Osteocyte (in vitro differentiated cells): ENCODE measurements around the gene ARHGAP12. TPM values are rescaled to one million over a fixed set of nuclear protein-coding genes. Genes with fewer than 3 reads are reported as not detected.

Experiments used
- DNase-seq: peaks from one replicate; pipeline ENCODE4 v3.0.0; 2021; ENCODE audit warnings: mixed read lengths; ENCODE audit not compliant: unreplicated experiment; ENCODE audit errors: extremely low spot score
- H3K27ac Mint-ChIP-seq: one replicate; pipeline ENCODE4 v1.8.0; 2021; ENCODE audit warnings: mild to moderate bottlenecking, mixed read lengths; ENCODE audit not compliant: unreplicated experiment
- H3K27me3 Mint-ChIP-seq: one replicate; pipeline ENCODE4 v1.8.0; 2021; ENCODE audit warnings: mixed read lengths; ENCODE audit not compliant: unreplicated experiment
- H3K36me3 Mint-ChIP-seq: one replicate; pipeline ENCODE4 v1.8.0; 2021; ENCODE audit warnings: mixed read lengths; ENCODE audit not compliant: unreplicated experiment
- H3K4me1 Mint-ChIP-seq: one replicate; pipeline ENCODE4 v1.8.0; 2021; ENCODE audit warnings: mixed read lengths; ENCODE audit not compliant: unreplicated experiment
- H3K4me3 Mint-ChIP-seq: one replicate; pipeline ENCODE4 v1.8.0; 2021; ENCODE audit warnings: mild to moderate bottlenecking, moderate library complexity, mixed read lengths; ENCODE audit not compliant: unreplicated experiment
- H3K9me3 Mint-ChIP-seq: one replicate; pipeline ENCODE4 v1.8.0; 2021; ENCODE audit warnings: mixed read lengths; ENCODE audit not compliant: unreplicated experiment
- CTCF ChIP-seq: fragments of 200-600 bp; sonication (generic); IDR thresholded peaks from 2 replicates; pipeline ENCODE4 v1.5.0; 2021; ENCODE audit warnings: antibody characterized with exemption, mild to moderate bottlenecking, moderate library complexity
- total RNA-seq: library from RNA; stranded (reverse); gene quantifications from 2 replicates; pipeline ENCODE4 v1.2.1, GENCODE V29; 2021

ARHGAP12 gene
- total RNA-seq, 1 donor from 2014 or later, result 18.8 TPM

- Mint-ChIP-seq H3K36me3 (no peaks in the 10 kb centered on the region), H3K9me3 (no peaks in the 10 kb centered on the region), H3K4me3 (no peak overlapping the region), H3K27me3 (no peaks in the 10 kb centered on the region), H3K4me1 (peaks cover 32% of the 10 kb centered on the region), H3K27ac (peak overlapping the region; percentile 16)
- no peak for TF ChIP-seq CTCF
- DNase-seq, result no peak
Measured at GRCh38 chr10:31756729-31757110, 171.9 kb downstream of the ARHGAP12 start.

GRCh38 chr10:31756101-31756728 is 172.4 kb downstream of the ARHGAP12 start:
- H3K9me3 Mint-ChIP-seq, result no peaks in the 10 kb centered on the region
- peaks cover 32% of the 10 kb centered on the region for H3K4me1 Mint-ChIP-seq
- no peaks in the 10 kb centered on the region for H3K36me3 Mint-ChIP-seq
- H3K27me3 Mint-ChIP-seq, result no peaks in the 10 kb centered on the region
- no peak for DNase-seq
- TF ChIP-seq CTCF, result no peak
- H3K4me3 Mint-ChIP-seq, result no peak overlapping the region
- peak overlapping the region; percentile 16 for H3K27ac Mint-ChIP-seq

Other genes starting within 250 kb of the ARHGAP12 start
- 103 and 104 TPM in 2 replicates for gene KIF5B, start 127.6 kb upstream of the ARHGAP12 start, total RNA-seq